ENCODE results near the gene ANAPC7.

The ANAPC7 gene

DNA sequence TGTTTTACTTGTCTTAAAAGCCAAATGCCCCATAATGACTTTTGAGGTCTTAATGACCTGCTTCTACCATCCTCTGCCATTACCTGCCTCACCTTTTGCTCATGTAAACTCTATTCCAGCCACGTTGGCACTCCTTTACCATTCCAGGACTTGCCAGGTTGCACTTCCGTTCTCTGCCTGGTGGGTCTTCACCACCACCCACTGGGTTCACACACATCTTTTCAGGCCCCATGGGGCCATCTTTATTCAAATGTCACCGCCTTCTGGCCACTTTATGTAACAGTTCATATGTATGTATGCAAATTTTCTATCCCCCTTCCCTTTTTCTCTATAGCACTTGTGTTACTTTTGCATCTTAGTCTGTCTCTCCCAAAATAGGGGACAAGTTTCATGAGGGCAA, 64.8 kb downstream of the ANAPC7 start:
- no peaks in the 10 kb centered on the region for H3K9me3 ChIP-seq (ENCODE audit: control insufficient read depth, low read length)
- 80 to 97% methylated on average over 2 of the region's 3 CpGs for WGBS, 2 experiments (ENCODE audit: insufficient coverage in 2 of 2)
- no peak overlapping the region for H3K27ac ChIP-seq (ENCODE audit: low read depth, low read length, severe bottlenecking)
- H3K4me1 ChIP-seq (ENCODE audit: control insufficient read depth, insufficient read depth, low read length, poor library complexity, severe bottlenecking), result no peaks in the 10 kb centered on the region
- no peak overlapping the region for H3K4me3 ChIP-seq (ENCODE audit: extremely low read depth, insufficient read depth, low read length, poor library complexity, severe bottlenecking)
- peaks cover 100% of the 10 kb centered on the region for H3K36me3 ChIP-seq (ENCODE audit: control insufficient read depth, insufficient read depth, low read length)

DNA sequence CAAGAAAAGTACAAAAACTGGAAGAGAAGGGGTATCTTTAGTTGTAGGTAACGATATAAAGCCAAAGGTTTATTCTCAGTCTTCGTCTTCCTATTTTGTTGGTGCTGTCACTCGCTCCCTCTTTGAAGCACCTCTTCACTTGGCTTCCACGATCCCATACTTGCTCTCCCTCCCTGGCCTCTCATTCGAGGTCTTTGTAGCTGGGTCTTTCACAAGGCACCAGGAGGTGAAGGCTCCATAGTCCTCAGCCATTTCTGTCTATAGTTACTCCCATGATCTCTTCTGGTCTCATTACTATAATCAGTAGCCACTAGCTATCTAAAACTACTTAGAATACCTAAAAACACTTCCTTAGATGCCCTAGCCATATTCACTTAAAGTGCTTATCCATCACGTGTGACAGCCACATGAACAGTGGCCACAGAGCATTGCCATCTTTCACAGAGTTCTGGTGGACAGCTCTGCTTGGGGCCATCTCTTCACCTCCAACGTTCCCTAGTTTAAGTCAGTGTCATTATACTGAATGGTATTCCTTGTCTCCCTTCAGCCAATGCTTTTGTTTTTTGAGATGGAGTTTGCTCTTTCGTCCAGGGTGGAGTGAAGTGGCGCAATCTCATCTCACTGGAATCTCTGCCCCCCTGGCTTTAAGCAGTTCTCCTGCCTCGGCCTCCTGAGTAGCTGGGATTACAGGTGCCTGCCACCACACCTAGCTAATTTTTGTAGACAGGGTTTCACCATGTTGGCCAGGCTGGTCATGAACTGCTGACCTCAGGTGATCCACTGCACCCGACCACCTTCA, 65.4 kb downstream of the ANAPC7 start:
- WGBS, 2 experiments (ENCODE audit: insufficient coverage in 2 of 2), result 97% methylated on average over 10 of the region's 11 CpGs
- Histone ChIP-seq H3K36me3 (ENCODE audit: control insufficient read depth, insufficient read depth, low read length) (peaks cover 100% of the 10 kb centered on the region), H3K4me1 (ENCODE audit: control insufficient read depth, insufficient read depth, low read length, poor library complexity, severe bottlenecking) (no peaks in the 10 kb centered on the region)

DNA sequence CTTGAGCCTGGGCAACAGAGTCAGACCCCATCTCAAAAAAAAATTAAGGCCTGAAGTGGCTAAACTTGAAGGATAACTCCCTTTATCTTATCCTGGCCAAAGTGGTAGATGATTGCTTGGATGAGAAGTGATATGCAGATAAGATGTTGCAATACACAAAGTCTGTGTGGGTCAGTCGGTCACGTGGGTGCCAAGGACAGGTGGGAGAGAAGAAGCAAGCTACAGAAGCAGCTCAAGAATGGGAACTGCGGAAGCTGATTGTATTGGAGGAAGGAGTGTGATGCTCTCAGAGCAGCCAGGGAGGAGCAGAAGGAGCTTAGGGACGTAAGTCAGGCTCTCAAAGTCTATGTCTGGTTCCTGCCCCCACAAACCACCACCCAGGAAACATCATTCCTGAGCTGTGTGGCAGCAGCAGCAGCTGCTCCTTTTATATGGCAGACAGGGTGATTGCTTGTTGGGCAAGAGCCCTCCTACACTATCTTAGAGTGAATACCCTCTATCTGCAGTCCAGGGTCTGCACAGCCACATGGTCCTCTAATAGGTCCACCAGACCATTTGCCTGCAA, 67.9 kb downstream of the ANAPC7 start:
- WGBS, 2 experiments (ENCODE audit: insufficient coverage in 2 of 2), result 96 to 100% methylated on average over 2 to 3 of the region's 4 CpGs
- no peaks in the 10 kb centered on the region for H3K9me3 ChIP-seq (ENCODE audit: control insufficient read depth, low read length)
- H3K27ac ChIP-seq (ENCODE audit: low read depth, low read length, severe bottlenecking), result no peak overlapping the region
- H3K4me3 ChIP-seq (ENCODE audit: extremely low read depth, insufficient read depth, low read length, poor library complexity, severe bottlenecking), result no peak overlapping the region
- peaks cover 99% of the 10 kb centered on the region for H3K36me3 ChIP-seq (ENCODE audit: control insufficient read depth, insufficient read depth, low read length)
- no peaks in the 10 kb centered on the region for H3K4me1 ChIP-seq (ENCODE audit: control insufficient read depth, insufficient read depth, low read length, poor library complexity, severe bottlenecking)

More for the DNA sequence above, 65.4 kb downstream of the ANAPC7 start:
- Histone ChIP-seq H3K4me3 (ENCODE audit: extremely low read depth, insufficient read depth, low read length, poor library complexity, severe bottlenecking) (no peak overlapping the region), H3K27ac (ENCODE audit: low read depth, low read length, severe bottlenecking) (no peak overlapping the region), H3K9me3 (ENCODE audit: control insufficient read depth, low read length) (no peaks in the 10 kb centered on the region)

DNA sequence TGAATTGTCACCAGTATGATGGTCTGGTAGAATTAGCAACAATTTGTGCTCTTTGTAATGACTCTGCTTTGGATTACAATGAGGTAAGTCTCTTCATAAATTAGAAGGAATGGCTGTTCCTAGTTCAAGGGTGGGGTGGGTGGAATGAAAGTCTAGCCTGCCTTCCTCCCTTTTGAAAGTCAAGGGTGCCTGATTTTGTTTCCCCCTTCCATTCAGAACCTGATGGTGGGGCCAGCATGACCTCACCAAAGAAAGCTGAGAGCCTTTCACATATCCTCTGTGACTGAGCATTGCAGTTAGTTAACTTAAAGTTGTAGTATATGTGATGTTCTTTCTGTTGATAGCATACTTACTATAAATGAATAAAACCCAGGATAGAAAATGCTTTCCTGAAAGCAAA, 70.3 kb downstream of the ANAPC7 start:
- H3K27ac ChIP-seq (ENCODE audit: low read depth, low read length, severe bottlenecking), result no peak overlapping the region
- H3K4me3 ChIP-seq (ENCODE audit: extremely low read depth, insufficient read depth, low read length, poor library complexity, severe bottlenecking), result no peak overlapping the region
- H3K9me3 ChIP-seq (ENCODE audit: control insufficient read depth, low read length), result no peaks in the 10 kb centered on the region
- peaks cover 97% of the 10 kb centered on the region for H3K36me3 ChIP-seq (ENCODE audit: control insufficient read depth, insufficient read depth, low read length)
- peaks cover 4% of the 10 kb centered on the region for H3K4me1 ChIP-seq (ENCODE audit: control insufficient read depth, insufficient read depth, low read length, poor library complexity, severe bottlenecking)

DNA sequence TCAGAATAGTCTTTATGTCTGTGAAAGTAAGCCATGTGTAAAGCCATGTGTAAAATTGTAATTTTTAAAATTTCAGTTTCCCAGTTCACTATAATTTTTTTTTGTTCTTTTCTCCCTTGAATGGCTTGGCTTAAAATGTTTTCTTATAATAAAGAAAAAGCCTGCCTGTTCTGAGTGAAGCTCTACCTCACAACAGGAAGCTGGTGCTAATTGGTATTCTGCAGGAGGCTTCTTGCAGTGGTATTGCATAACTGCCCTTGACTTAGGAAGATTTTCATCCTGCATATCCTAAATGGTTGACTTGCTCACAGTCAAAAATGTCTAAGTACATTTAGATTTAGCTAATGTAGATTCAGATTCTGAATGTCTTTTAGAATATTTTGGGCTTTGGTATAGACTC, 73.0 kb downstream of the ANAPC7 start:
- peaks cover 4% of the 10 kb centered on the region for H3K4me1 ChIP-seq (ENCODE audit: control insufficient read depth, insufficient read depth, low read length, poor library complexity, severe bottlenecking)
- H3K4me3 ChIP-seq (ENCODE audit: extremely low read depth, insufficient read depth, low read length, poor library complexity, severe bottlenecking), result no peak overlapping the region
- peak overlapping the region; percentile 31 for H3K27ac ChIP-seq (ENCODE audit: low read depth, low read length, severe bottlenecking)
- peaks cover 97% of the 10 kb centered on the region for H3K36me3 ChIP-seq (ENCODE audit: control insufficient read depth, insufficient read depth, low read length)
- no peaks in the 10 kb centered on the region for H3K9me3 ChIP-seq (ENCODE audit: control insufficient read depth, low read length)

DNA sequence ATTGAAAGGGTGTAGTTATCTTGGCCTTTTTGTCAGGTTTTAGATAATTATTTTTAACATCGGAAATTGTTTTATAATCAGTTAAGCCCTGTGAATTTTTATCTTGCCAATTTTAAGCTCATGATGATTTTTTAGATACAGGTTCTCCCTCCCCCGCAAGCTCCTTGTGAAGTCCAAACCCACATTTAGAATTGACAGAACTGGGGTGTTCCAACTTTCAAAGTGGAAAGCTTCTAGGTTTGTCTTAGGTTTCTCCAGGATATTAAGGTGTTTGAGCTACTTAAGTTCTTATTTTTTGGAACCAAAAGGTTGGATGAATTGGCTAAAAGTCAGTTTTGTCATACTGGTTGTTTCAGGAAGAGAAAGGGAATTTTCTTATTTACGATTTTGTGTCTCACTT, 73.4 kb downstream of the ANAPC7 start:
- no peaks in the 10 kb centered on the region for H3K9me3 ChIP-seq (ENCODE audit: control insufficient read depth, low read length)

DNA sequence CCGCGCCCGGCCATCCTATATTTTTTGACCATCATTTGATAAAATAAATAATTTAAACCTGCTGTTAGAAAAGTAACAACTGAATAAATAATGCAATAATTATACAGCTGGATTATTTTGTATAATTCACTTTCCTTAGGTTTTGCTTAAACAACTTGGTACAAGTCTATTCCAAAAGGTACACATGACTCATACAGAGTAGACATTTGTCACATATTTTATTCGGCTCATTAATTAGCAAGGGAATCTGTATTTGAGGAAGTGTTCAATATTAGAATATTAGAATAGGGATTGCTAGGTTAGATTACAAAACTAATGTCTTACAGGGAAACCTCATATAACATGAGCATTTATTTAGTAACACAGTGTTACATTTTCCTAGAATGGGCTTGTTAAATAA, 73.8 kb downstream of the ANAPC7 start:
- H3K4me1 ChIP-seq (ENCODE audit: control insufficient read depth, insufficient read depth, low read length, poor library complexity, severe bottlenecking), result peaks cover 4% of the 10 kb centered on the region
- H3K36me3 ChIP-seq (ENCODE audit: control insufficient read depth, insufficient read depth, low read length), result peaks cover 96% of the 10 kb centered on the region
- WGBS, 2 experiments (ENCODE audit: insufficient coverage in 2 of 2), result no CpG with 5 or more reads among the region's 4 CpGs
- H3K9me3 ChIP-seq (ENCODE audit: control insufficient read depth, low read length), result no peaks in the 10 kb centered on the region
- no peak overlapping the region for H3K4me3 ChIP-seq (ENCODE audit: extremely low read depth, insufficient read depth, low read length, poor library complexity, severe bottlenecking)
- H3K27ac ChIP-seq (ENCODE audit: low read depth, low read length, severe bottlenecking), result no peak overlapping the region

More for the DNA sequence above, 73.4 kb downstream of the ANAPC7 start:
- Histone ChIP-seq H3K36me3 (ENCODE audit: control insufficient read depth, insufficient read depth, low read length) (peaks cover 97% of the 10 kb centered on the region), H3K4me3 (ENCODE audit: extremely low read depth, insufficient read depth, low read length, poor library complexity, severe bottlenecking) (no peak overlapping the region), H3K27ac (ENCODE audit: low read depth, low read length, severe bottlenecking) (peak overlapping the region; percentile 31), H3K4me1 (ENCODE audit: control insufficient read depth, insufficient read depth, low read length, poor library complexity, severe bottlenecking) (peaks cover 4% of the 10 kb centered on the region)
- WGBS, 2 experiments (ENCODE audit: insufficient coverage in 2 of 2), result 100% methylated on average over 2 of the region's 3 CpGs; no CpG with 5 or more reads in 1 of the 2 experiments

All from mesodermal cell (in vitro differentiated cells).